Measurements from ENCODE around the gene CYP1B1.

CYP1B1 gene

GRCh38 chr2:38108907-38109731, 33.2 kb upstream of the CYP1B1 start:
- Histone ChIP-seq H3F3A (ENCODE audit: insufficient read depth, low read length) (no peaks in the 10 kb centered on the region), H3K4me2 (ENCODE audit: low read depth, low read length) (no peak overlapping the region), H3K9me2 (replicated peaks; ENCODE audit: insufficient read depth, low read length) (no peaks in the 10 kb centered on the region), H3K36me3 (replicated peaks; ENCODE audit: insufficient read depth, low read length) (no peaks in the 10 kb centered on the region), H4K20me1 (ENCODE audit: insufficient read depth, low read length) (no peaks in the 10 kb centered on the region), H3K4me1 (ENCODE audit: low read length) (no peaks in the 10 kb centered on the region), H3K4me3 (ENCODE audit: low read length) (no peak overlapping the region), H3K27me3 (replicated peaks; ENCODE audit: insufficient read depth, low read length) (no peaks in the 10 kb centered on the region), H3K9me3 (replicated peaks; ENCODE audit: insufficient read depth, low read length) (no peaks in the 10 kb centered on the region), H2AFZ (ENCODE audit: low read length) (no peak overlapping the region), H3K9ac (ENCODE audit: low read length) (no peak overlapping the region), H3K79me2 (ENCODE audit: low read length) (no peaks in the 10 kb centered on the region), H3K27ac (ENCODE audit: low read length) (no peak overlapping the region)
- no peak for TF ChIP-seq EZH2phosphoT487 (IDR thresholded peaks at IDR 0.05; ENCODE audit: low read length)
- no peak for TF ChIP-seq EZH2 (optimal IDR thresholded peaks at IDR 0.05; ENCODE audit: low read depth, low read length)
- no peak for TF ChIP-seq CTCF (IDR thresholded peaks at IDR 0.05; ENCODE audit: low read length)
- DNase-seq = no peak

DNA sequence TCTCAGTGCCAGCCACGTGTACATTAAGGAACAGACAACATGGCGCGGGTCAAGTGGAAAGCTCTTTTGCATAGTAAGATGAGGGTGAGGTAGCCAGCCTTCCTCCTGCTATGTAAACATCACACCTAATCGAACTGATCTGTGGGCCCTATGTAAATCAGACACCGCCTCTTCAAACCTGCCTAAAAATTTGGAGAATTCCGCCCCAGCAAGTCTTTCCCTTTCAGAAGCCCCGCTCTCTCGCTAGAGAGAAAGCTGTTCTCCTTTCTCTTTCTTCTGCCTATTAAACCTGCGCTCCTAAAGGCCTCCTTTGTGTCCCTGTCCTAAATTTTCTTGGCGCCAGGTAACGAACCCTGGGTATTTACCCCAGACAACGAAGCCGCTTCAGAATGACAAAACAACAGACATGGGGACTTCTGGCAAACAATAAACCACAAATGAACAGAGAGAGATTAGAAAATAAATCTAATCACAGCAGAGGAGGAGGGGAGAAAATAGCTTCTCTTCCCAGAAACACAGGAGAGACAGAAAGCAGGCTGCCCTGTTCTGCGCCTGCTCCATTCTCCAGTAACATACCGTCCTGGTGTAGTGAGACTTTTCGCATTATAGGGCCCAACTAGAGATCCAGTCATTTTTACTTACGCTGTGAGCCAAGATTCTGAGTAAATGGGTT, 31.9 kb upstream of the CYP1B1 start:
- Histone ChIP-seq H3K36me3 (replicated peaks; ENCODE audit: insufficient read depth, low read length) (no peaks in the 10 kb centered on the region), H3K27ac (ENCODE audit: low read length) (no peak overlapping the region), H3K79me2 (ENCODE audit: low read length) (no peaks in the 10 kb centered on the region), H3K4me2 (ENCODE audit: low read depth, low read length) (no peak overlapping the region), H3K27me3 (replicated peaks; ENCODE audit: insufficient read depth, low read length) (no peaks in the 10 kb centered on the region), H4K20me1 (ENCODE audit: insufficient read depth, low read length) (no peaks in the 10 kb centered on the region), H3K9ac (ENCODE audit: low read length) (no peak overlapping the region), H3K4me3 (ENCODE audit: low read length) (no peak overlapping the region), H2AFZ (ENCODE audit: low read length) (no peak overlapping the region), H3K4me1 (ENCODE audit: low read length) (no peaks in the 10 kb centered on the region), H3F3A (ENCODE audit: insufficient read depth, low read length) (no peaks in the 10 kb centered on the region), H3K9me3 (replicated peaks; ENCODE audit: insufficient read depth, low read length) (no peaks in the 10 kb centered on the region), H3K9me2 (replicated peaks; ENCODE audit: insufficient read depth, low read length) (no peaks in the 10 kb centered on the region)
- TF ChIP-seq EZH2phosphoT487 (IDR thresholded peaks at IDR 0.05; ENCODE audit: low read length) (no peak), CTCF (IDR thresholded peaks at IDR 0.05; ENCODE audit: low read length) (no peak), EZH2 (optimal IDR thresholded peaks at IDR 0.05; ENCODE audit: low read depth, low read length) (no peak)
- DNase-seq = no peak

DNA sequence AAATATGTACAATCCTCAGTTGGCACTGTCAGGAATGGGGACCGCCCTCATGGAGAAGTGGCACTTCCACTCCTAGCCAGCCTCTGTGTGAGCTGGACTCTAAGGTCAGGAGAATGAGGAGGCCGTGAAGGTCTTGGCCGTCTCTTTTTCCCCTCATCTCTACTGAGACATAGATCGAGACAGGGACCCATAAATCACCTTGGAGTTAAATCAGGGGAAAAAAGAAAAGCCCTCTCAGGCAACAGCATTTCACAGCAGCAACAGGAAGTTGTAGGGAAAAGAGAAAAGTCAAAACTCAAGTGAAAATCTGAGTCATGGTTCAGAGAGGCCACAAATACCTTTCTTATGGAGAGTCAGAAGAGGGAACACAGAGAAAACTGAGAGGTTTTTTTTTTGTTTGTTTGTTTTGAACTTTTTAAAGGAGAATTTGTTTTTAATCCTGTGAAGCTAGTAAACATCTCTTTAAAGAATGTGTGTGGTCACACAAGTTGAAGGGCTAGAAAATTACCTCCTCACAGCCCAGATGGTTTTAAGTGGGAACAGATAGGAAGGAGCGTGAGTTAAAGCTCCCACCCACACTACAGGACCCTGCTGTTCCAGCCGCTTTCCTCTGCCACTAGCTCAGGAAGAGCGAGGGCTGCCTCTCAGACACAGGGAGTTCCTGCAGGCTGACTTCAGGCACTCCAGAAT, 30.6 kb upstream of the CYP1B1 start:
- Histone ChIP-seq H3K9me2 (replicated peaks; ENCODE audit: insufficient read depth, low read length) (no peaks in the 10 kb centered on the region), H3K4me2 (ENCODE audit: low read depth, low read length) (no peak overlapping the region), H4K20me1 (ENCODE audit: insufficient read depth, low read length) (no peaks in the 10 kb centered on the region), H3K79me2 (ENCODE audit: low read length) (no peaks in the 10 kb centered on the region), H3F3A (ENCODE audit: insufficient read depth, low read length) (no peaks in the 10 kb centered on the region), H3K4me1 (ENCODE audit: low read length) (no peaks in the 10 kb centered on the region), H3K4me3 (ENCODE audit: low read length) (no peak overlapping the region), H3K36me3 (replicated peaks; ENCODE audit: insufficient read depth, low read length) (no peaks in the 10 kb centered on the region), H3K27me3 (replicated peaks; ENCODE audit: insufficient read depth, low read length) (no peaks in the 10 kb centered on the region), H3K9ac (ENCODE audit: low read length) (no peak overlapping the region), H3K27ac (ENCODE audit: low read length) (no peak overlapping the region), H2AFZ (ENCODE audit: low read length) (no peak overlapping the region), H3K9me3 (replicated peaks; ENCODE audit: insufficient read depth, low read length) (no peaks in the 10 kb centered on the region)
- TF ChIP-seq CTCF (IDR thresholded peaks at IDR 0.05; ENCODE audit: low read length) (no peak), EZH2phosphoT487 (IDR thresholded peaks at IDR 0.05; ENCODE audit: low read length) (no peak), EZH2 (optimal IDR thresholded peaks at IDR 0.05; ENCODE audit: low read depth, low read length) (no peak)
- no peak for DNase-seq
